ENCODE results near the gene RFX8. TPM values are rescaled to one million over a fixed set of nuclear protein-coding genes. Genes with fewer than 3 reads are reported as not detected.

The RFX8 gene
- total and polyA plus RNA-seq, 2 of the 13 experiments (the other 11 are each of a cell fraction or from before 2014, with no cell fraction given), result not detected

DNA sequence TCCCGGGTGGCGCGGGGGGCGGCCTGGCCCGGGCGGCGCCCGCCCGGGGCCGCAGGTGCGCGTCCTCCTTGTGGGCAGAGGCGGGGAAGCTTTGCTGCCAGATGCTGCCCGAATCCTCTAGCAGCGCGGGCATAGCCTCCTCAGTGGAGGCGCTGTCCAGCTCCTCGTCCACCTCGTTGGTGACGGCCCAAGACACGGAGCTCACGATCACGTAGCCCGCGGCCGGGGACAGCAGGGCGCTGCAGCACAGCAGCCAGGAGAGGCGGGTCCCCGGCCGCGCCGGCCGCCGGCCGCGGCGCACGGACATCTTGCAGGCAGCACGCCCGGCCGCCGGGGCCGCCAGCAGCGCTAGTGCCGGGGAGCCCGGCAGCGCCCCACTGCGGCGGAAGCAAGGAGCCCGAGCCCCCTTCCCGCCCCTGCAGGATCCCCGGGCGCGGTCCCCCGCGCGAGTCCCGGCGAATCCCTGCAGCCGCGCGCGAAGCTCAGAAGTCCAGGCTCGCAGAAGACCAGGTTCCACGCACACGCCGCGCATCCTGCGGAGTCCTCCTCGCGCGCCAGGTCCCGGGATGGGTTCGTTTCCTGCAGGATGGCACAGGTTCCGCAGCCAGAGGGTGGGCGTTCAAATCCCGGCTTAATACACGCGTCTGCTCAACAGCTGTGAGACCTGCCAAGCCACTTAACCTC lies 87.6 kb downstream of the RFX8 start, which contains the start of gene CREG2:
CREG2 (minus strand) TSS at position 353 of the 684 bp plus-strand sequence; CDS start at position 307, 46 bp downstream.
- CTCF ChIA-PET (ENCODE audit: low intra/inter-chr PET ratio, low total read pairs), result interaction anchor here (1.2 to 3.0 kb wide), 3 partner anchors 37 to 45 kb away, joined by 3 to 10 read pairs (median 5); no protein-coding TSS in a partner anchor
- DNase-seq (ENCODE audit: low spot score) (peak; percentile 40), ATAC-seq (peak; percentile 94), FAIRE-seq (no peak)
- Histone ChIP-seq H3K4me2 (ENCODE audit: low read depth, low read length) (peak within 1 kb of the TSS; percentile 99), H3K4me1 (ENCODE audit: insufficient read depth, low read length) (peaks cover 18% of the 10 kb centered on the region), H3K9me3 (ENCODE audit: low read length) (no peaks in the 10 kb centered on the region), H3K9ac (ENCODE audit: insufficient read depth, low read depth, low read length) (no peak within 1 kb of the TSS), H3K4me3 (replicated peaks in 1 of 3; ENCODE audit: insufficient read depth in 1 of 3, low read depth in 2 of 3, low read length in 3 of 3) (peak within 1 kb of the TSS; percentile 67 to 88 (median 71)), H4K20me1 (ENCODE audit: insufficient read depth, low read length) (no peaks in the 10 kb centered on the region), H3K79me2 (ENCODE audit: insufficient read depth, low read length) (no peaks in the 10 kb centered on the region), H3K27ac (ENCODE audit: extremely low read length, insufficient read depth, low read length) (no peak within 1 kb of the TSS), H2AFZ (ENCODE audit: low read length) (no peak within 1 kb of the TSS), H3K27me3 (ENCODE audit: control insufficient read depth in 1 of 2, insufficient read depth in 2 of 2, low read length in 2 of 2) (peaks cover 4 to 73% of the 10 kb centered on the region in 2 experiments; a peak in 4 of 5 replicates), H3K36me3 (replicated peaks in 1 of 2; ENCODE audit: control insufficient read depth in 1 of 2, insufficient read depth in 2 of 2, low read length in 2 of 2) (no peaks in the 10 kb centered on the region)
- no TSS peak for BruUV-seq (replicated peaks)
- WGBS (ENCODE audit: low lambda C conversion rate), result 2% methylated on average over 26 of the region's 79 CpGs
- intact Hi-C loops (cut with micrococcal nuclease; ENCODE audit: unreplicated experiment), result loop anchor here (1.0 kb wide), 1 partner anchor 45 kb away; no protein-coding TSS in a partner anchor
- POLR2A ChIA-PET, result no interaction called here
- in situ Hi-C loops (cut with HindIII; ENCODE audit: extremely low pct_ligation_motif_present, low pct_unique_long_range_greater_than_20kb), result loop anchor here (5.0 kb wide), 1 partner anchor 45 kb away; no protein-coding TSS in a partner anchor
- TF ChIP-seq SAFB2 (CRISPR knock-in tag; IDR thresholded peaks at IDR 0.05; ENCODE audit: borderline replicate concordance, low read depth), result 0 out of 2 replicates have a peak, but pooled peaks have one; percentile 67
- TF ChIP-seq GABPB1 (CRISPR knock-in tag; IDR thresholded peaks at IDR 0.05), result peak; percentile 51; the same call in 1 of the 2 replicates
- no peak for TF ChIP-seq ZNF446 (CRISPR knock-in tag; IDR thresholded peaks at IDR 0.05)
- 0 out of 2 replicates have a peak, but pooled peaks have one; percentile 31 for TF ChIP-seq ZBTB20 (CRISPR knock-in tag; IDR thresholded peaks at IDR 0.05; ENCODE audit: borderline replicate concordance, low read depth)
- 0 out of 2 replicates have a peak, but pooled peaks have one; percentile 4 for TF ChIP-seq POGZ (CRISPR knock-in tag; IDR thresholded peaks at IDR 0.05)
- TF ChIP-seq ZNF850 (CRISPR knock-in tag; conservative IDR thresholded peaks at IDR 0.05), result no peak
- no peak for TF ChIP-seq NFE2 (CRISPR knock-in tag; IDR thresholded peaks at IDR 0.05)
- peak; percentile 93 for TF ChIP-seq ZNF563 (CRISPR knock-in tag; IDR thresholded peaks at IDR 0.05)
- TF ChIP-seq HDAC1 (CRISPR knock-in tag; IDR thresholded peaks at IDR 0.05), result no peak
- TF ChIP-seq KLF11 (CRISPR knock-in tag; IDR thresholded peaks at IDR 0.05), result no peak
- TF ChIP-seq SALL1 (CRISPR knock-in tag; IDR thresholded peaks at IDR 0.05), result peak; percentile 59
- TF ChIP-seq, protein P1, sequence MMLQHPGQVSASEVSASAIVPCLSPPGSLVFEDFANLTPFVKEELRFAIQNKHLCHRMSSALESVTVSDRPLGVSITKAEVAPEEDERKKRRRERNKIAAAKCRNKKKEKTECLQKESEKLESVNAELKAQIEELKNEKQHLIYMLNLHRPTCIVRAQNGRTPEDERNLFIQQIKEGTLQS (CRISPR knock-in tag; IDR thresholded peaks at IDR 0.05), result no peak
- peak; percentile 83; the same call in 1 of the 2 replicates for TF ChIP-seq ZIK1 (CRISPR knock-in tag; IDR thresholded peaks at IDR 0.05; ENCODE audit: borderline replicate concordance, low read depth)
- TF ChIP-seq, protein P2, sequence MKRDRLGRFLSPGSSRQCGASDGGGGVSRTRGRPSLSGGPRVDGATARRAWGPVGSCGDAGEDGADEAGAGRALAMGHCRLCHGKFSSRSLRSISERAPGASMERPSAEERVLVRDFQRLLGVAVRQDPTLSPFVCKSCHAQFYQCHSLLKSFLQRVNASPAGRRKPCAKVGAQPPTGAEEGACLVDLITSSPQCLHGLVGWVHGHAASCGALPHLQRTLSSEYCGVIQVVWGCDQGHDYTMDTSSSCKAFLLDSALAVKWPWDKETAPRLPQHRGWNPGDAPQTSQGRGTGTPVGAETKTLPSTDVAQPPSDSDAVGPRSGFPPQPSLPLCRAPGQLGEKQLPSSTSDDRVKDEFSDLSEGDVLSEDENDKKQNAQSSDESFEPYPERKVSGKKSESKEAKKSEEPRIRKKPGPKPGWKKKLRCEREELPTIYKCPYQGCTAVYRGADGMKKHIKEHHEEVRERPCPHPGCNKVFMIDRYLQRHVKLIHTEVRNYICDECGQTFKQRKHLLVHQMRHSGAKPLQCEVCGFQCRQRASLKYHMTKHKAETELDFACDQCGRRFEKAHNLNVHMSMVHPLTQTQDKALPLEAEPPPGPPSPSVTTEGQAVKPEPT (CRISPR knock-in tag; IDR thresholded peaks at IDR 0.05; ENCODE audit: low read depth), result 0 out of 2 replicates have a peak, but pooled peaks have one; percentile 34
- 0 out of 2 replicates have a peak, but pooled peaks have one; percentile 43 for TF ChIP-seq ZNF230 (CRISPR knock-in tag; IDR thresholded peaks at IDR 0.05)
- TF ChIP-seq, protein P3, sequence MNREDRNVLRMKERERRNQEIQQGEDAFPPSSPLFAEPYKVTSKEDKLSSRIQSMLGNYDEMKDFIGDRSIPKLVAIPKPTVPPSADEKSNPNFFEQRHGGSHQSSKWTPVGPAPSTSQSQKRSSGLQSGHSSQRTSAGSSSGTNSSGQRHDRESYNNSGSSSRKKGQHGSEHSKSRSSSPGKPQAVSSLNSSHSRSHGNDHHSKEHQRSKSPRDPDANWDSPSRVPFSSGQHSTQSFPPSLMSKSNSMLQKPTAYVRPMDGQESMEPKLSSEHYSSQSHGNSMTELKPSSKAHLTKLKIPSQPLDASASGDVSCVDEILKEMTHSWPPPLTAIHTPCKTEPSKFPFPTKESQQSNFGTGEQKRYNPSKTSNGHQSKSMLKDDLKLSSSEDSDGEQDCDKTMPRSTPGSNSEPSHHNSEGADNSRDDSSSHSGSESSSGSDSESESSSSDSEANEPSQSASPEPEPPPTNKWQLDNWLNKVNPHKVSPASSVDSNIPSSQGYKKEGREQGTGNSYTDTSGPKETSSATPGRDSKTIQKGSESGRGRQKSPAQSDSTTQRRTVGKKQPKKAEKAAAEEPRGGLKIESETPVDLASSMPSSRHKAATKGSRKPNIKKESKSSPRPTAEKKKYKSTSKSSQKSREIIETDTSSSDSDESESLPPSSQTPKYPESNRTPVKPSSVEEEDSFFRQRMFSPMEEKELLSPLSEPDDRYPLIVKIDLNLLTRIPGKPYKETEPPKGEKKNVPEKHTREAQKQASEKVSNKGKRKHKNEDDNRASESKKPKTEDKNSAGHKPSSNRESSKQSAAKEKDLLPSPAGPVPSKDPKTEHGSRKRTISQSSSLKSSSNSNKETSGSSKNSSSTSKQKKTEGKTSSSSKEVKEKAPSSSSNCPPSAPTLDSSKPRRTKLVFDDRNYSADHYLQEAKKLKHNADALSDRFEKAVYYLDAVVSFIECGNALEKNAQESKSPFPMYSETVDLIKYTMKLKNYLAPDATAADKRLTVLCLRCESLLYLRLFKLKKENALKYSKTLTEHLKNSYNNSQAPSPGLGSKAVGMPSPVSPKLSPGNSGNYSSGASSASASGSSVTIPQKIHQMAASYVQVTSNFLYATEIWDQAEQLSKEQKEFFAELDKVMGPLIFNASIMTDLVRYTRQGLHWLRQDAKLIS (CRISPR knock-in tag; IDR thresholded peaks at IDR 0.05), result no peak
